NCI-H1436 (cell line): Measurements from ENCODE around the gene GADD45G.

Source experiments
- DNase-seq: peaks from one replicate; lab custom pipeline; 2025; lab: John Stamatoyannopoulos, UW

GADD45G gene, protein sequence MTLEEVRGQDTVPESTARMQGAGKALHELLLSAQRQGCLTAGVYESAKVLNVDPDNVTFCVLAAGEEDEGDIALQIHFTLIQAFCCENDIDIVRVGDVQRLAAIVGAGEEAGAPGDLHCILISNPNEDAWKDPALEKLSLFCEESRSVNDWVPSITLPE

DNA sequence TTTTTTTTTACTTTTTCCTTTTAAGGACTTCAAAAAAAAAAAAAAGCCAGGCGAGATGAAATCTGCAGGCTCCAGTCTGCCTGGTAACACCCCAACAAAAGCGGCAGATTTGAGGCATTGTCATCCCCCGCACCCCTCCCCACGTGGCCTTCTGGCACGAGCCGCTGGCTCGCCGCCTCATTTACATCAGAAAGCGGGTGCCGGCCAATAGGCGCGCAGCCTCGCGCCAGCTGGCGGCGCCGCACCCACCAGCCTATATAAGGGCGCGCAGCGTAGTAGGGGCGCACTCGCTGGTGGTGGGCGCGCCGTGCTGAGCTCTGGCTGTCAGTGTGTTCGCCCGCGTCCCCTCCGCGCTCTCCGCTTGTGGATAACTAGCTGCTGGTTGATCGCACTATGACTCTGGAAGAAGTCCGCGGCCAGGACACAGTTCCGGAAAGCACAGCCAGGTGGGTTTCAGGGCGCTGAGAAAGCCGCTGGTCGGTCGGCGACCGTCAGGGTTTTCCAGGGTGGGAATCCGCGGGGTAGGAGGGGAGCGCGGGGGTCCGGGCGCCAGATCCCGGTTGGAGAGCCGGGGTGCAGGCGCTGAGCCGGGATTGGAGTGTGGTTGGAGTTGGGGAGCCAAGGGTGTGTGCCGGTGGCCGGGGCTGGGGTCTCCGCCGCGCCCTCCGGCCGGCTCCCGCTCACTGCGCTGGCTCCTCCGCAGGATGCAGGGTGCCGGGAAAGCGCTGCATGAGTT lies at the start of gene GADD45G:
GADD45G (plus strand) TSS at position 284 of the 736 bp plus-strand sequence; CDS start at position 394, 110 bp downstream.
- DNase-seq: peak; percentile 94

DNA sequence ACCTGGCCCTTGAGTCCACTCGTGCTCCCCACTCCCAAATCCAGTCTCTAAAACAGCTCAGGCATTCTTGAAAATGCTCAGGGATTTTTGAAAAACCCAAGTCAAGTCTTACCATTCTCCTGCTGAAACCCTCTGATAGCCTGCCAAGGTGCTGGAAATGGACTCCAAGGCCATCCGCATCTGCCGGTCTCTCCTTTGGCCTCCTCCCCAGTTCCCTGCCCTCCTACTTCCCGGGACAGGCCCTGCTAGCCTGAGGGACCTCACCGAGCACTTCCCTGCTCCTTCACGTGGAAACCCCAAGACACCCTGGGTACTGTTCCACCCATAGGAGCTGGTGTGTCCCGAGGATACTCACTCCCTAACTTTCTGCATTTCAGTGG lies 49.8 kb upstream of the GADD45G start:
- DNase-seq: no peak

DNA sequence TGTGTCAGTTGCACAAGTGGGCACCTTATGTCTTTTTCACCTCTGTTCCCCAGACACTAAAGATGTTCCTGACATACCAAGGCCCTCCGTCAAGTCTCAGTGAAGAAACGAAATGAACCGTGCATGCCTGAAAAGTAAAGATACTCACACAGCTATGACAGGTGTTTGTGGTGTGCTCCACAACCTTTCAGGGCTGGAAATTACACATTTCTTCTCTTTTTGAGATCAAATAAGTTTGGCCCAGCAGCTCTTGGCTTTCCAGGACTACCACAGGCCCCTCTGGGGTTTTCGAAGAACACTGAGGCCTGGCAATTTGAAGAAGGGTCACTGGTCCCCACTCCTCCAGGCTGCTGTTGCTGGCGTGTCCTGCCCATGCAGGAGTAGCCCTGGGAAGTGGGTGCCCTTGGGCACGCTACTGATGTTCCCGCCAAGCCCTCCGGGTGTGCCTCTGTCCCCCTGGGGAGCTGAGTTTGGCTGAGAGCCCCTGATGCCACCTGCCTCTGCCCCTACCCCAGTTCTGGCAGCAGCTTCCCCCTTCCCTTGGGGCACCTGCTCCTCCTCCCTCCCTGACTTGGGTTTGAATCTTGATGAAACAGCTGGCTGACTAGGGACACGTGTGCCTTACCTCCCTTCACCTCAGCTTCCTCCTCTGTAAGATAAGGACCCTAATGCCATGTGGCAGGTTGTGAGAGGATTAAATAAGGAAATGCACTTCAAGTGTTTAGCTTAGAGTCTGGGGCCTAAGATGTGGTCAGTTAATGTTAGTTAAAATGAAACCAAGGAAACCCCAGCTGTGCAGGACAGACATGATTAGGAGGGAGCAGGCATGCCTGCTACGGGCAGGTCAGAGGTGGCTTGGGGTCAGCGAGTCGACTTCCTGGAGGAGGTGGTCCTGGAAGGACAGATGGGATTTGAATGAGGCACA lies 49.1 kb upstream of the GADD45G start:
- no peak for DNase-seq

DNA sequence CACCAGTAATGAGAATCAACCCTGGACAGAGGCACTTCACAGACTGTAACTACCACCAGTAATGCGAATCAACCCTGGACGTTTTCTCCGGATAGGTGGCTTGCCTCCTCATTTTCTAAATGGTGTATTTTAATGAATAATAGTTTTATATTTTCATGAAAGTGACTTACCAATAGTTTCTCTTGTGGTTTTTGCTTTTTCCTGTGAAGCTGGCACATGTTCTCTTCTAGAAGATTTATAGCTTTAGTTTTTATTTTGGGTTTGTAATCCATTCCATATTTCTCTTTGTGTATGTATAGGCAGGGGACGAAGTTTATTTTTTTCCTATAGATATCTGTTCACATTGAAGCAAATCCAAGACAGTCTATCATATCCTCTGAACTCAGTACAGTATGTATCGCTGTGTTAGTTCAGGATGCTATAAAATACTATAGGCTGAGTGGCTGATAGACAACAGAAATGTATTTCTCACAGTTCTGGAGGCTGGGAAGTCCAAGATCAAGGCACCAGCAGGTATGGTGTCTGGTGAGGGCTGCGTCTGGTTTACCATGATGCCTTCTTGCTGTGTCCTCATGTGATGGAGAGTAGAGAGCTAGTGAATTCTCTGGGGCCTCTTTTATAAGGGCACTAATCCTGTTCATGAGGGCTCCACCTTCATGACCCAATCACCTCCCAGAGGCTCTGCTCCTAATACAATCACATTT lies 46.5 kb upstream of the GADD45G start:
- no peak for DNase-seq

DNA sequence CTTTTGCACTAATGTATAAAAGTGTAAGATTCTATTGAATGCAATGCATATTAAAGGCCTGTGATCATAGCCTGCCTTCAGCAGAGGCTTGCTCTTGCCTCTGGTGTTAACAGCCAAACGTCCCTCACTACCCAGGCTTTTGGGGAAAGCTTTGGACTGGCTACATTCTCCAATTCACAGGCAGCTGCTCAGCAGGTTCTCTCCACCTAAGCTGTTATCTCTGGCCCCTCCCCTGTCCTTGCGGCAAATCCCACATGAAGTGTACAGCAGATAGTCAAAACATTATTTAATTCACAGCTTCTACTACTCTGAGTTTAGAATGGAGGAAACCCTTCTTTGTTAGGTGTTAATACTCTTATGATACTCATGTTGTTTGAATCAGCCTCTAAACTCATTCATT lies 45.9 kb upstream of the GADD45G start:
- no peak for DNase-seq

DNA sequence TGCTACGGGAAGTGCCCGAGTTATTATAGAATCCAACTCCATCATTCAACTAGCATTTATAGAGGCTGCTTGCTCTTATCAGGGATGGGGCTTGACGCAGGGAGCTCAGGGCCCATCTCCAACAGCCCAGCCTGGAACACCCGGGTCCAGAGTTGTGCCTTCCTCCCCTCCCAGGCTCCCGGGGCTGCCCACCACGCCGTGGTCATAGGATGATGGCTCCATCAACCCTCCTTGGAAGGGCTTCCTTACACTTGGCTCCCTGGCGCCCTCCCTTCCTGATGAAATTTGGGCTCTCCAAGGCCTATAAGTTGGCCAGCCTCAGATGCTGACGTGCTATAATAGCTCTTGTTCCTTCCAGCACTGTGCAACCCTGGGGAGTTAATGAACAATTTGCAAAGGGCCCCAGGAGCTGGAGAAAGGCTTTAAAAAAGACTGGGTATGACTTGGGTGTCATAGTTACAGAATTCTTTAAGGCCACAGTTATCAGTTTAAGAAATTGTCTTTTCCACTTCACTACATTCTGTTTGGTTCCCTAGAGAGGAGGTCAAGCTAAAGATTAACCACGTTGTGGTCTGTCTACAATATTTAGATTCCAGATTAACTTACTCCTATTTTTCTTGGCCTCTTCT lies 42.5 kb upstream of the GADD45G start:
- DNase-seq: no peak

DNA sequence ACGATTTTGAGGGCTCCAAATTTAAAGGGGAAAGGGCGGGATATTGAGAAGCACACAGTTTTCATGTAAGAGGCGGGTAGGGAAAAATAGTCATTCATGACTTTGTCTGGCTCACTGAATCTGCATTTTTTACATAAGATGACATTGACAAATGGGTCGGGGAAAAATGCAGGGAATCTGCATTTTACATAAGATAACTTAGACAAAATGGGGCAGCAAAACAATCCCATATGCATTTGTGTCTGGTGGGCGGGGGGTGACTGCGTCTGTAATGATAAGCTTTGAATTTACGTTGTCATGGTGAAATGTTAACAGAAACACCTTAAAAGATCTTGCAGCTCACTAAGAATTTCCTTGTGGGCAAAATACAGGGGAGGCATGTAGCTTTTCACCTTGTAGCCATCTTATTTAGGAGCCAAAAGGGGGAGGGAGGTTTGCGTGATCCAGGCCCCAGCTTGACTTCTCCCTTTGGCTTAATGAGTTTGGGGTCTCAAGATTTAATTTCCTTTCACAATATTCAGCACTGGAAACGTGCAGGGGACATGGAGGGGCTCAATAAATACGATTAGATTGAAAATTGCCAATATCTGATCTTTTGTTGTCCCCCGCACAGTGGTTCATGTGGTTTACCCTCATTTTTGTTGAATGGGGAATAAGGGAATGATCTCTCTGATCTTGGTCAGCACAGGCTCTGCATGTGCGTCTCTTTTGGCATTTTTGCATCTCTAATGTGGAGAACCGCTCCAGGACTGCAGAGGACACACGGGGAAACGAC lies 41.1 kb upstream of the GADD45G start:
- DNase-seq: no peak

DNA sequence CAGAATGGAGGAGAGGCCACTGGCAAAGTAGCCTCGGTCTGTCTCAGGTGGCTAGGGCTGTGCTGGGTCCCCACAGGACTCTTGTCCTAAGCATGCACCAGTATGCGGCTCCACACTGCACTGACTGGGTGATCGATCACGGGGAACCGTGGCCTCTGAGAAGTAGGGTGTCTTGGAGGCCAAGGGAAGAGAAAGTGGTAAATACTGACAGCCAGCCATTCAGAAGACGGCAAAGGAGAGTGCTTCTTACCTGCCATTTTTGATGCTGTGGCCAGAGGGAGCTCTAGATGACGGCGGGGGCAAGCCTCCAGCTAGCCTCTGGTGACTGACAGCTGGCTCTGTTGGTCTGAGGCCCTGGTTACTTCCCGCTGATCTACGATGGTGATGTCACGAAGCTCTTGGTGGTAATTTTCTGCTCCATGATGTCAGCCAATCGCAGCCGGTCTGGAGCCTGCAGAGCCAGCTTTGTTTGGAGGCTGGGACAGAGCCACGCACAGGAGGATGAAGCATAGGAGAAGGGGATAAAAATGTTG lies 40.4 kb upstream of the GADD45G start:
- DNase-seq: peak; percentile 55

DNA sequence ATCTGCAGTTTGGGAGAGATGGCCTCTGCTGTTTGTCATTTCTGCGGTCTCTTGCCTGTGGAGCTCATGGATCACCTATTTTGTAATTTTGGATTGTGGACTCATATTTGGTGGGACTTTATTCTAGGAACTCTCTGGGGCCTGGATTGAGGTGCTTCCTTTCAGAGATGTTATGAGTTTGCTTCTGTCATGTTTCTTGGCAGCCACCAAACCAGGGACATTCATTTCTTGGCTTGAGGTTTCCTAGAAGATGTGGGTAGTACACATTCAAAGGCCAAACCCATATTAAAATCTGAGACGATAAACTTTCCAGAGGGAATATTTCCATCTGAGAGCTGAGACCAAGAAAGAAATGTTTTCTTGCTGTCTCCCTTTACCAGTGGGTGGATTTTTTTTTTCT lies 37.2 kb upstream of the GADD45G start:
- DNase-seq: no peak

DNA sequence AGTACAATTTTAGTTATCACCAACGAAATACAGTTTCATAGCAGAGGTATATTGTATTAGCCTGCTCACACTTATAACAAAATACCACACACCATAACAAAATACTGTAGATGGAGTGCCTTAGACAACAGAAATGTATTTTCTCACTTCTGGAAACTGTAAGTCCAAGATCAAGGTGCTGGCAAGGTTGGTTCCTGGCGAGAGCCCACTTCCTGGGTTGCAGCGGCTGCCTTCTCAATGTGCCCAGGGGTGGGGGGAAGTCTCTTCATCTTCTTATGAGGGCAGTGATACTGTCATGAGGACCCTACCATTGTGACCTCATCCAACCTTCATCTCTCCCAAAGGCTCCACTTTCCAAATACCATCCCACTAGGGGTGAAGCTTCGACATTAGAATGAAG lies 30.5 kb upstream of the GADD45G start:
- DNase-seq: no peak

DNA sequence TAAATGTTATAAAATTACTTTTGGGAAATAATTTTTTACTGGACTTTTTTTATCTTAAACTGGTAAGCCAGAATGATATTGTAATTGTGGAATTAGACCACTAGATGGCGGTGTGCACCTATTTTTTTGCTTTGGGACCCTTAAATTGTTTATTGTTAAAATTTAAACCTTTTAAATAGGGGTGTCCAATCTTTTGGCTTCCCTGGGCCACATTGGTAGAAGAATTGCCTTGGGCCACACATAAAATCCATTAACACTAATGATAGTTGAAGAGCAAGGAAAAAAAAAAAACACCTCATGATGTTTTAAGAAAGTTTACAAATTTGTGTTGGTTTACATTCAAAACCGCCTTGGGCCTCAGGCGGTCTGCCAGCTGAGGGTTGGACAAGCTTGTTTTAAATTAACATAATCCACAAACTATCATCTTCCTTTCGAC lies 28.4 kb upstream of the GADD45G start:
- DNase-seq: peak; percentile 23

DNA sequence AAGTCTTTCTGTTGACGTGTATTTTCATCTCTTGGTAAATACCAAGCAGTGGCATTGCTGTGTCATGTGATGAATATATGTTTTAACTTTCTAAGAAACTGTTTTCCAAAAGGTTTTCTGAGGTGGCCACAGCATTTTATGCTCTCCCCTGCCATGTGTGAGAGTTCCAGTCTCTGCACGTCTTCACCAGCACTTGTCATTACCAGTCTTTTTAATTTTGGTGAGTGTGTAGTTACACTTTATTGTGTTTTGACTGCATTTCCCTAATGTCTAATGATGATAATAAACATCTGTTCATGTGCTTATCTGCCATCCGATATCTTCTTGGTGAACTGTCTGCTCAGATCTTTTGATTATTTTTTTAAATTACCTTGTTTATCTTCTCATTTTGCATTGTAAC lies 27.4 kb upstream of the GADD45G start:
- no peak for DNase-seq

DNA sequence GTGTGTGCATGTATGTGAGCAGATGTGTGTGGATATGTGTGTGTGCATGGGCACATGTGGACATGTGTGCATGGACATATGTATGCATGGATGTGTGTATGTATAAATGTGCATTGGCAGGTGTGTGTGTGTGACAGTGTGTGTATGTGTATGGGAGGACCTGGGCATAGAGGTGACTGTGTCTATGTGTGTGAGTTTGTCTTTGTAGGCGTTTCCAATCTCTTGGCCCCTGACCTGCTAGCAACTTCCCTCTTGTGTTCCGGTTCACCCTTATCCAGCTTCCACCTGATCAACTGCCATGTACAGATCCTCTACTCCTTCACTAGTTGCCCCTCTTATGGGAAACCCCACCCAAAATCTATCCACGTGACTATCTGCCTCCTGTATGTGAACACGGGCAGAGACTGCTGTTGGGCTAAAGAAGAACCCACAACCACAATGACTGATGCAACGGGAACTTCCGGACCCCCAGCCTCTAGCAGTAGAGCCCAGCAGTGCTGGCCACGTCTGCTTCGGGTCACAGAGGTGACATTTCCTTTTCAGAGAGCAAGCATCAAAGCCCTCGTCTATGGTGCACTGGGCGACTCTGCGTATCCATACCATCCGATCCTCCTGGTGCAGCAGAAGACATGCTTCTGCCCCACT lies 24.9 kb upstream of the GADD45G start:
- DNase-seq: no peak

DNA sequence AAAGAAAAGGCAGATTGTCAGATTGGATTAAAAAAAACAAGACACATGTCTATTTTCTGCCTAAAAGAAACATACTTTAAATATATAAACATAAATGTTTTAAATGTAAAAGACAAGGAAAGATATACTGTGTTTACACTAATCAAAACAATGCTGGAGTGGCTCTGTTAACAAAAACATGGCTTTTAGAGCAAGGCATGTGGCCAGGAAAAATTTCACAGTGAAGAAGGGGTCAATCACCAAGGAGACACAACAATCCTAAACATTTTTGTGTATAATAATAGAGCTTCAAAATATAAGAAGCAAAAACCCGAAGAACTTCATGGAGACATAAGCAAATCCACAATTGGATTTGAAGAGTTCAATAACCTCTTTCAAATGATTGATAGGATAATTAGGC lies 18.5 kb upstream of the GADD45G start:
- DNase-seq: no peak

DNA sequence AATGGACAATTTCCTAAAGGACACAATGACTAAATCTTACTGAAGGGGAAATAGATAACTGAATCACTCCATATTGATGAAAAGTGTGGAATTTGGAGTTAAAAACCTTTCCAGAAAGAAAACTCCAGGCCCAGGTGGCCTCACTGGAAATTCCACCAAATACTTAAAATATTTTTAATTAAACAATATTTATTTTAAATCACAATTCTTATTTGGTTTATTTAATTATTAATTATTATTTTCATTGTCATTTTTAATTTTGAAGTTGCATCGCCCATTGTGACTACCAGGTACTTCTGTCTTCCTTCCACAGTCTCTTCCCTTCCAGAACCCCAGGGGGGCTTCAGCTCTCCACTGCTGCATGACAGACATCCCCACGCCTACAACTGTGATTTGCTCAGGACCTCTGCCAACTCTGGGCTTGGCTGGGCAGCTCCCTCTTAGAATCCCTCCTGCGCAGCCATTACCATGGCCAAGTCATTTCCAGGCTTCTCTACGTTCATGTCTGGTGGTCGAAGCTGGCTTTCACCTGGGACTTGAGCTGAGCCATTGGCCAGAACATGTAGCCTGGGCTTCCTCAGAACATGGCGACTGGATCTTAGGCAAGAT lies 16.4 kb upstream of the GADD45G start:
- DNase-seq: no peak

DNA sequence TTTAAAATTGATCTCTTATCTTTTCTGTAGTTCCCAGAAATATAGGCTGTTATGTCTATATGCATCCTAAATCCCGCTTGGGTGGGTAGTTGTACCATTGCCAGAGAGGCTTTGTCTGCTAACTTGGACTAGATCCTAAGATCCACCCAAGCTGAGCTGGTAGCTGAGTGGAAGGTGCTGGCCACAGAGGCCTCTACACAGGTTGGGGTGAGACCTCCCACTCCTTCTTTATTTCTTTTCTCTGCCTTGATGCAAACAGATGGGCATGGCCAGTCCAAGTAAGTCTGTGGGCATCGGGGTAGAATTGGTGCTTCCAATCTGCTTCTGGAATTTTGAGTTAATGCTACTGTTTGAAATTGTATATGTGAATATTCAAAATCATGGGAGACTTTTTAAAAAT lies 14.4 kb upstream of the GADD45G start:
- no peak for DNase-seq

DNA sequence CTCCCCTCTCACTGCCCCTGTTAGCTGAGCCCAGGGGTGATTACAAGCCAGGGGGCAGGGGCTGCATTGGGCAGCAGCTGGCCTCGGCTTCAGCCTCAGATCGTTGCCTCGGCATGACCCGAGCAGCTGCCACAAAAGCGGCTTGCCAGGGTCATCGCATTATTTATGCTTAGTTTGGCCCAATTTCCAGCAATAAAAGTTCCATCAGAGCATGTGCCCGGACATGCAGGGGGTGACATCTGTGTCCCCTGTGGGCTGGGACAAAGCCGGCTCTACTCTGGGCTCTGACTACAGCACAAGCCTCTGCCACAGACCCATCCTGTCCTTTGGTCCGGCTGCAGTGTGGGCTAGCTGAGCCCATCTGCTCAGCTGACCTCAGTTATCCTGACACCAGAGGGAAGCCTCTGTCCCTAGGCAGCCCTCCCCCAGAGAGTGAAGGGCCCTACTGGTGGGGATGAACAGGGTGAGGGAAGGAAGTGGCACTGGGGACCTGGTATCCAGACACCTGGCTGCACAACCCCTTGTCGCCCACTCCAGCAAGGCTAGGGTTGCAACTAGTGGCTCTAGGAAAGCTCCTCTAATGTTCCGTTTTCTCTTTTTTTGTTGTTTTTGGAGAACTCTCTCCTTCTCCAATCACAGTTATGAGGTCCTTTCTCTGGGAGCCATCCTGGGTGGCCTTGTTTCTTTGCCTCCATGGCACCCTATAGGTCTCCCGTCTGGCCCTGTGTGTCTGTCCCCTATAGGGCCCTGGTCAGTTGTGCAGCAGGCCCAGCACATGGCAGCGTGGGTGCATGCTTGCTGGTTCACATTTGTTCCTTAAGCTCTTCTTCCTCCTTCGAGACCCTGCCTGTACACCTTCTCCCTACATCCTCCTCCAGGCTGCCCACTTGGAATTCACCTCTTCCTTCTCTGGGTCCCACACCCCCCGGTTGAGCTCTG lies 13.3 kb upstream of the GADD45G start:
- no peak for DNase-seq

DNA sequence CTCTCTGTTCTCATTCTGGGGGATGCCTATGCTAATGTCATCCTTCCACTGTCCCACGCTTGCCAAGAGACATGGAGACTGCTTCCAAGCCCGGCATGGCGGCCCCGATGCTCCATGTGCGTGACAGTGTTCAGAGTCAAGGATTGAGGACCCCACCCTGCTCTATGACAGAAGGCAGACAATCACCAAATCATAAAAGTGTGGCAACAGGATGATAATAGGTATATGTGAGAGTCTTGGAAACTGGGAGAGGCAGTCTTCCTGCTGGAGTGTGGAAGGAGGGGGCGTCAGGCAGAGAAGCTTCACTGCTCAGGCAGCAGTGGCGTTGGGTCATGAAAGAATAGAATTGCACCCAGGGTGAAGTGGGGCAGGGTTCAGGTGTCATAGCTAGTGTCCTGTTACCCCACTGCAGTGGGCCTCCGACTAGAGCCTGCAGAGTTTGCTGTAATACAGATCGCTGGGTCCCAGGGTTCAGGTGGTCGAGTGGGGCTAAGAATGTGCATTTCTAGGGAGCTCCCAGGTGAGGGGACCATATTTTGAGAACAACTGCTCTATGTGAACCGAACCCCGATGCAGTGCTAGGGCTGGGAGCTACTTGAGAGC lies 12.5 kb upstream of the GADD45G start:
- DNase-seq: no peak
